ENCODE data around the gene SIK3.

The SIK3 gene

GRCh38 chr11:116867619-116868018 is 230.6 kb downstream of the SIK3 start:
- H3K27me3 ChIP-seq (replicated peaks; ENCODE audit: control insufficient read depth, insufficient read depth, low read length), result no peaks in the 10 kb centered on the region
- TF ChIP-seq CTCF (IDR thresholded peaks at IDR 0.05; ENCODE audit: insufficient read depth, low read length, poor library complexity, severe bottlenecking), result no peak
- peaks cover 12% of the 10 kb centered on the region for H3K36me3 ChIP-seq (ENCODE audit: control insufficient read depth, insufficient read depth, low read length)
- H3K4me3 ChIP-seq (replicated peaks; ENCODE audit: low read depth, low read length), result no peak overlapping the region
- DNase-seq (ENCODE audit: extremely low read depth, insufficient read length), result no peak

GRCh38 chr11:116866804-116867455 is 231.3 kb downstream of the SIK3 start:
- peaks cover 16% of the 10 kb centered on the region for H3K36me3 ChIP-seq (ENCODE audit: control insufficient read depth, insufficient read depth, low read length)
- no peak for TF ChIP-seq CTCF (IDR thresholded peaks at IDR 0.05; ENCODE audit: insufficient read depth, low read length, poor library complexity, severe bottlenecking)
- no peak for DNase-seq (ENCODE audit: extremely low read depth, insufficient read length)
- no peak overlapping the region for H3K4me3 ChIP-seq (replicated peaks; ENCODE audit: low read depth, low read length)
- no peaks in the 10 kb centered on the region for H3K27me3 ChIP-seq (replicated peaks; ENCODE audit: control insufficient read depth, insufficient read depth, low read length)

GRCh38 chr11:116865696-116866095 is 232.5 kb downstream of the SIK3 start:
- Histone ChIP-seq H3K4me3 (replicated peaks; ENCODE audit: low read depth, low read length) (no peak overlapping the region), H3K36me3 (ENCODE audit: control insufficient read depth, insufficient read depth, low read length) (peaks cover 20% of the 10 kb centered on the region), H3K27me3 (replicated peaks; ENCODE audit: control insufficient read depth, insufficient read depth, low read length) (no peaks in the 10 kb centered on the region)
- no peak for TF ChIP-seq CTCF (IDR thresholded peaks at IDR 0.05; ENCODE audit: insufficient read depth, low read length, poor library complexity, severe bottlenecking)
- no peak for DNase-seq (ENCODE audit: extremely low read depth, insufficient read length)

- Histone ChIP-seq H3K4me3 (replicated peaks; ENCODE audit: low read depth, low read length) (no peak overlapping the region), H3K27me3 (replicated peaks; ENCODE audit: control insufficient read depth, insufficient read depth, low read length) (no peaks in the 10 kb centered on the region), H3K36me3 (ENCODE audit: control insufficient read depth, insufficient read depth, low read length) (peaks cover 18% of the 10 kb centered on the region)
- TF ChIP-seq CTCF (IDR thresholded peaks at IDR 0.05; ENCODE audit: insufficient read depth, low read length, poor library complexity, severe bottlenecking), result no peak
- DNase-seq (ENCODE audit: extremely low read depth, insufficient read length), result no peak
Observed at GRCh38 chr11:116864531-116864930, 233.7 kb downstream of the SIK3 start.

GRCh38 chr11:116862951-116863350 is 235.3 kb downstream of the SIK3 start:
- DNase-seq (ENCODE audit: extremely low read depth, insufficient read length), result no peak
- TF ChIP-seq CTCF (IDR thresholded peaks at IDR 0.05; ENCODE audit: insufficient read depth, low read length, poor library complexity, severe bottlenecking), result no peak
- Histone ChIP-seq H3K36me3 (ENCODE audit: control insufficient read depth, insufficient read depth, low read length) (peaks cover 24% of the 10 kb centered on the region), H3K4me3 (replicated peaks; ENCODE audit: low read depth, low read length) (no peak overlapping the region), H3K27me3 (replicated peaks; ENCODE audit: control insufficient read depth, insufficient read depth, low read length) (no peaks in the 10 kb centered on the region)

- H3K4me3 ChIP-seq (replicated peaks; ENCODE audit: low read depth, low read length), result no peak overlapping the region
- no peaks in the 10 kb centered on the region for H3K27me3 ChIP-seq (replicated peaks; ENCODE audit: control insufficient read depth, insufficient read depth, low read length)
- no peak for DNase-seq (ENCODE audit: extremely low read depth, insufficient read length)
- TF ChIP-seq CTCF (IDR thresholded peaks at IDR 0.05; ENCODE audit: insufficient read depth, low read length, poor library complexity, severe bottlenecking), result no peak
- peaks cover 21% of the 10 kb centered on the region for H3K36me3 ChIP-seq (ENCODE audit: control insufficient read depth, insufficient read depth, low read length)
Observed at GRCh38 chr11:116862185-116862584, 236.0 kb downstream of the SIK3 start.
